NCI-H345 (cell line): ENCODE results near the gene NMT1.

ENCODE experiments used
- DNase-seq: peaks from one replicate; lab custom pipeline; 2025; lab: John Stamatoyannopoulos, UW

Gene NMT1

DNA sequence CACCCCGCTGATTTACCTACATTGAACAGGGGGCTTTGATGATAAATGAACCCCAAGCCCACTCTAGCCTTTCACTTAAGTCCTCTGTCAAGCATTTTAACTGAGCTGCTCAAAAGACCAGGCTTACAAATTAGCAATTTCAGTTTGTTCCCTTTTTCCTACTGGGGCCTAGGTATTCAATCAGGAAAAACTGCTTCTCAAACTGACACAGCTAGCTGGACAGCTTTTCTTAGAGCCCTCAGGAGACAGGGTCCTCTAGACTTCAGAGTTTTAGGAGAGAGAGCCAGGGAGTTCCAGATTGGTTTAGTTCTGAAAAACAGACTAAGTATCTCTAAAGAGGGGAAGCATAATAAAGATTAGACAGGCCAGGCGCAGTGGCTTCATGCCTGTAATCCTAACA is 94.4 kb downstream of the NMT1 start:
- no peak for DNase-seq

GRCh38 chr17:45156242-45156641 is 95.1 kb downstream of the NMT1 start:
- no peak for DNase-seq
